GM10248 (cell line): ENCODE measurements around the gene BZW1.

ENCODE experiments used
- CTCF ChIA-PET: fragments of 300-600 bp; sonication (Branson Sonifier 250); formaldehyde crosslinking; extraction: SDS; loops from one replicate; lab custom pipeline; 2021; ENCODE audit warnings: antibody characterized with exemption; lab: Yijun Ruan, JAX
- POLR2A ChIA-PET: fragments of 350-650 bp; sonication (Branson Sonifier 250); formaldehyde crosslinking; extraction: SDS; loops from one replicate; lab custom pipeline; 2020; ENCODE audit warnings: antibody characterized with exemption; lab: Yijun Ruan, JAX
- DNase-seq: peaks from one replicate; pipeline ENCODE4 v3.0.0; 2012; ENCODE audit errors: extremely low spot score
- CTCF ChIP-seq: IDR thresholded peaks from 2 replicates; pipeline ENCODE4 v1.5.1; 2012; ENCODE audit warnings: mild to moderate bottlenecking, low read depth; ENCODE audit errors: extremely low read depth, missing control alignments, control extremely low read depth

BZW1 gene

GRCh38 chr2:200873560-200873959 is 61.9 kb downstream of the BZW1 start:
- no peak for TF ChIP-seq CTCF
- CTCF ChIA-PET = no interaction called here
- POLR2A ChIA-PET = no interaction called here
- no peak for DNase-seq
